Subcutaneous adipose tissue (tissue), 4 donors: ENCODE measurements around the gene DCDC2C. TPM values are rescaled to one million over a fixed set of nuclear protein-coding genes. Genes with fewer than 3 reads are reported as not detected.

Experiments used
- total RNA-seq, 4 donors: library from RNA; depleted of rRNA; stranded (reverse); fragments of >200 nt; gene quantifications; one replicate each; pipeline ENCODE4 v1.1.0, GENCODE V29; 2016
- TF ChIP-seq, protein P1 (sequence below): fragments of 450-650 bp; IDR thresholded peaks from one replicate; pipeline ENCODE4 v1.5.1; 2016; ENCODE audit warnings: low read depth, mild to moderate bottlenecking, control low read depth, antibody characterized with exemption, moderate library complexity

DCDC2C gene
- total RNA-seq, 4 donors from 2014 or later, result not detected

DNA sequence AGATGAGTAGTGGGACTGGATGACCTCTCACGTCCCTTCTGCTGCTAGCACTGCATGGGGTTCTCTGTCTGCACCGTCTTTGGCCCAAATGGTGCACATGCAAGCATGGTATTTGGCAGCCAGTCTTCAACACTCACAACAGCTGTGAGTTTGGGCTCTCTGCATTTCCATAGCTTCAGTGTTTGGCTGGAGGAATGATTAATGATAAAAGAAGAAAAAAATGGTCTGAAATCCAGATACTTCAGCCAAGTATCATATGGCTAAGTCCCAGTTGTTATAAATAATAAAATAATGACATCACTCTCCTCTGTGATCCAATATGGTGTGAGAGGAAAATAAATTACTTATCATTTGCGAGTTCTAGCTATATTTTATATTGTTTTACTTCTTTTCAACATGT, 173.3 kb downstream of the DCDC2C start:
- TF ChIP-seq, protein P1, sequence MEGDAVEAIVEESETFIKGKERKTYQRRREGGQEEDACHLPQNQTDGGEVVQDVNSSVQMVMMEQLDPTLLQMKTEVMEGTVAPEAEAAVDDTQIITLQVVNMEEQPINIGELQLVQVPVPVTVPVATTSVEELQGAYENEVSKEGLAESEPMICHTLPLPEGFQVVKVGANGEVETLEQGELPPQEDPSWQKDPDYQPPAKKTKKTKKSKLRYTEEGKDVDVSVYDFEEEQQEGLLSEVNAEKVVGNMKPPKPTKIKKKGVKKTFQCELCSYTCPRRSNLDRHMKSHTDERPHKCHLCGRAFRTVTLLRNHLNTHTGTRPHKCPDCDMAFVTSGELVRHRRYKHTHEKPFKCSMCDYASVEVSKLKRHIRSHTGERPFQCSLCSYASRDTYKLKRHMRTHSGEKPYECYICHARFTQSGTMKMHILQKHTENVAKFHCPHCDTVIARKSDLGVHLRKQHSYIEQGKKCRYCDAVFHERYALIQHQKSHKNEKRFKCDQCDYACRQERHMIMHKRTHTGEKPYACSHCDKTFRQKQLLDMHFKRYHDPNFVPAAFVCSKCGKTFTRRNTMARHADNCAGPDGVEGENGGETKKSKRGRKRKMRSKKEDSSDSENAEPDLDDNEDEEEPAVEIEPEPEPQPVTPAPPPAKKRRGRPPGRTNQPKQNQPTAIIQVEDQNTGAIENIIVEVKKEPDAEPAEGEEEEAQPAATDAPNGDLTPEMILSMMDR, result no peak

DNA sequence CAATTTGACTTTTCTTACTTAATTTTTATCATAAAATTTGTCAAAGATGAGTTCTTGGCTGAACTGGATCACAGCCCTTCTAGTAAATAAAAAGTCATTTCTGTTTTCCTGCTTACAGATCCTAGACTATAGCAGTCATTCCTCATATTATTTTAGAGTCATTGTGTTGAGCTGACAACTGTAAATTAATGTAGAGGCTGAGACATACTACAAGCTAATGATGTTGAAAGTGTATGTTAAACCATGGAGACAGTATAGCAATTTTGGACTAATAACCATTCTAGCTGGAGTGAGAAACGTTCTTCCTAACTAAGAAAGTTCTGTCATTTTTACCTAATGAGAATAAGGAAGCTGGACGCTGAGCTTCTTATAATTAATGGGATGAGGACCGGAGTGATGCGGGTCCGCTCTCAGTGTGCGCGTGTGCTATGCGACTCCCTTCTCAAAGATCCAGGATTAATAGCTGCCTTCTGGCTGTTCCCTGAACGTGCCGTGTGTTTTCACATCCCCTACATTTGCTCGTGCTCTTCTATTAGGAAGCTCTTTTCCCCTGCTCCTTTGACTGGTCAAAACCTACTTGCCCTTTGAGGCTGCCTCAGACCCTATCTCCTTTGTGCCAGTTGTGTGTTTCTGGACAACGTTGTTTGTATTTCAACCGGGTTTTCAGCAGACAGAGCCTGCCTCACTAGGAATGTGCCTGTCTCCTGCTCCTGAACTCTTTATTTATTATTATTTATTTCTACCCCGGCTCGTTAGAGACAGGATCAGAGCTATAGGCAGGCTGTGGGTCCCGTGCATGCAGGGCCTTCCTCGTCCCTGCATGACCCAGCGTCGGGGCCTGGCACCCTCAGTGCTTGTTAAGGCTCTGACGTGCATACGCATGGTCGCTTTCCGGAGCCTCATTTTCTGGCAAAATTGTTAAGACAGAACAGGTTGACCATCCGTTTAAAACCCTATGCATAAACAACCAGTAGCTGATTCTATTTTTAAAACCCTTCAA, 182.6 kb downstream of the DCDC2C start:
- TF ChIP-seq, protein P1, result no peak

DNA sequence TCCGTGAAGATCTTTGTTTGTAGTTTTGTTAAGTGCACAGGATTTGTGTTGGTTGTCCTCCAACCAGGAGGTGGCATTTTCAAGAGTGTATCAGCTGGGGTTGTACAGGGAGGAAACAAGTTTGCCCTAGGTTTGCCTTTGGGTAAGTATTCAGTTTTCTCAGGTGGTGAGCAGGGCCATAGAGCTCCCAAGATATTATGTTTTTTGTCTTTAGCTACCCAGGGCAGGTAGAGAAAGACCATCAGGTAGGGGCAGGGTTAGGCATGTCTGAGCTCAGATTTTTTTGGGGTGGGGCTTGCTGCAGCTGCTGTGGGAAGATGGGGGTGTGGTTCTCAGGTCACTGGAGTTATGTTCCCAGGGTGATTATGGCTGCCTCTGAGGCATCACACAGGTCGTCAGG, 191.6 kb downstream of the DCDC2C start:
- TF ChIP-seq, protein P1, result no peak

Other genes starting within 250 kb of the DCDC2C start
- gene ADI1, start 184.0 kb upstream of the DCDC2C start, total RNA-seq, result 10 to 100 TPM; 40.6 to 92.4 (median 77.6) TPM
- 10 to 100 TPM; 16.0 to 26.4 (median 21.4) TPM for gene RNASEH1, start 145.2 kb upstream of the DCDC2C start, total RNA-seq
- gene RPS7, start 128.3 kb upstream of the DCDC2C start, total RNA-seq, result 1,000 to 10,000 TPM; 2,941 to 3,780 (median 3,507) TPM
- 1 to 10 TPM; 1.1 to 9.8 (median 2.3) TPM for gene COLEC11, start 108.5 kb upstream of the DCDC2C start, total RNA-seq
- gene ALLC, start 45.4 kb upstream of the DCDC2C start, total RNA-seq, result not detected